ENCODE data around the gene AMIGO2.
"Not testable (repeated sequence)": the region's sequence is repeated elsewhere in the genome, so short reads cannot be mapped to it uniquely, and the experiment has no call there.

Gene AMIGO2

DNA sequence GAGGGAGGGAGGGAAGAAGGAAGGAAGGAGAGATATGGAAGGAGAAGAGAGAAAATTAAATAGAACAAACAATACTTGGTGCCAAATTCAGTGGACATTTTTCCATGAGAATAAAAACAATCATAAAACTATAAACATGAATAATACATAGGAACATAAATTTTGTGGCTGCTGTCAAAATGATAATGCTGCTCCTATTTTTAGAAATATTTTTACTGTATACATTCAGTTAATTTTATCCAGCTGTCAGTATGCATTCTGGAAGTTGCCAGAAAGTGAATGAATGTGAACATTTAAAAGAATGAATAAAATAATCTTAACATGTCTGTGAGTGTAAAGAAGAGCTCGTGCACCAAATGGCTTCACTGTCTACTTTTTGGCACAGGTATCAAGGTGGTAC is 14.2 kb downstream of the AMIGO2 start:
- Mint-ChIP-seq H3K36me3 (ENCODE audit: low read depth) (no peaks in the 10 kb centered on the region), H3K9me3 (peaks cover 6% of the 10 kb centered on the region), H3K27ac (peak overlapping the region; percentile 66 to 75 (median 70)), H3K4me1 (peaks cover 27% of the 10 kb centered on the region), H3K27me3 (ENCODE audit: low read depth) (no peaks in the 10 kb centered on the region), H3K4me3 (no peak overlapping the region)
- TF ChIP-seq CTCF (IDR thresholded peaks at IDR 0.05; ENCODE audit: unreplicated experiment in 3 of 3): no peak

DNA sequence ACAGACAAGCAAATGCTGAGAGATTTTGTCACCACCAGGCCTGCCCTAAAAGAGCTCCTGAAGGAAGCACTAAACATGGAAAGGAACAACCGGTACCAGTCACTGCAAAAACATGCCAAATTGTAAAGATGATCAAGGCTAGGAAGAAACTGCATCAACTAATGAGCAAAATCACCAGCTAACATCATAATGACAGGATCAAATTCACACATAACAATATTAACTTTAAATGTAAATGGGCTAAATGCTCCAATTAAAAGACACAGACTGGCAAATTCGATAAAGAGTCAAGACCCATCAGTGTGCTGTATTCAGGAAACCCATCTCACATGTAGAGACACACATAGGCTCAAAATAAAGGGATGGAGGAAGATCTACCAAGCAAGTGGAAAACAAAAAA is 21.1 kb downstream of the AMIGO2 start:
- not testable (repeated sequence) for H3K36me3 Mint-ChIP-seq (ENCODE audit: low read depth); H3K27ac Mint-ChIP-seq; H3K4me1 Mint-ChIP-seq; H3K4me3 Mint-ChIP-seq; H3K27me3 Mint-ChIP-seq (ENCODE audit: low read depth)
- peaks cover 33% of the 10 kb centered on the region for H3K9me3 Mint-ChIP-seq

GRCh38 chr12:47056944-47057343 is 22.8 kb downstream of the AMIGO2 start:
- not testable (repeated sequence) for H3K36me3 Mint-ChIP-seq (ENCODE audit: low read depth); H3K4me3 Mint-ChIP-seq; H3K27me3 Mint-ChIP-seq (ENCODE audit: low read depth); H3K4me1 Mint-ChIP-seq; H3K27ac Mint-ChIP-seq
- peaks cover 40% of the 10 kb centered on the region for H3K9me3 Mint-ChIP-seq

GRCh38 chr12:47055856-47056255 is 23.9 kb downstream of the AMIGO2 start:
- not testable (repeated sequence) for H3K36me3 Mint-ChIP-seq (ENCODE audit: low read depth); H3K4me3 Mint-ChIP-seq; H3K27ac Mint-ChIP-seq; H3K4me1 Mint-ChIP-seq; H3K27me3 Mint-ChIP-seq (ENCODE audit: low read depth)
- peaks cover 48% of the 10 kb centered on the region for H3K9me3 Mint-ChIP-seq

- no peaks in the 10 kb centered on the region for H3K4me1 Mint-ChIP-seq
- H3K4me3 Mint-ChIP-seq: no peak overlapping the region
- no peaks in the 10 kb centered on the region for H3K27me3 Mint-ChIP-seq (ENCODE audit: low read depth)
- H3K36me3 Mint-ChIP-seq (ENCODE audit: low read depth): peaks cover 10% of the 10 kb centered on the region
- H3K27ac Mint-ChIP-seq: no peak overlapping the region
- peaks cover 44% of the 10 kb centered on the region for H3K9me3 Mint-ChIP-seq
- no peak for TF ChIP-seq CTCF (IDR thresholded peaks at IDR 0.05; ENCODE audit: unreplicated experiment in 3 of 3)
Observed at GRCh38 chr12:47054659-47055058, 25.1 kb downstream of the AMIGO2 start.

DNA sequence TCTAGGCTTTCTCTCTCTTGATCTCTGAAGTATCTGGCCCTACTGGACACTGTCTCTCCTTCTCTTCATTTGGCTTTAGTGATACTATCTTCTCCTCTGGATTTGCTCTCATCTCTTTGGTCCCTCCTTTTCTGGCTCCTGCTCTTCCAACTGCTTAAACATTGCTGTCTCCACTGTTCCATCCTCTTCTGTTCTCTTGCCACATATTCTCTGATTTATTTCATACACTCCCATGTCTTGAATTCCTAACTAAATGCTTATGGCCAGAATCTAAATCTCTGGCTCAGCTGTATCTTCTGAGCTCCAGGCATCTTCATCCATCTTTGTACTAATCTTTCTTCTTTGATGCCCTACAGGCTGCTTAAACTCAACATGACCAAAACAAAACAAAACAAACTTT is 25.8 kb downstream of the AMIGO2 start:
- no peak overlapping the region for H3K27ac Mint-ChIP-seq
- H3K9me3 Mint-ChIP-seq: peaks cover 39% of the 10 kb centered on the region
- TF ChIP-seq CTCF (IDR thresholded peaks at IDR 0.05; ENCODE audit: unreplicated experiment in 3 of 3): no peak
- H3K27me3 Mint-ChIP-seq (ENCODE audit: low read depth): no peaks in the 10 kb centered on the region
- H3K4me1 Mint-ChIP-seq: no peaks in the 10 kb centered on the region
- peaks cover 5% of the 10 kb centered on the region for H3K36me3 Mint-ChIP-seq (ENCODE audit: low read depth)
- H3K4me3 Mint-ChIP-seq: no peak overlapping the region

GRCh38 chr12:47052274-47052673 is 27.5 kb downstream of the AMIGO2 start:
- no peaks in the 10 kb centered on the region for H3K27me3 Mint-ChIP-seq (ENCODE audit: low read depth)
- H3K36me3 Mint-ChIP-seq (ENCODE audit: low read depth): peaks cover 5% of the 10 kb centered on the region
- H3K9me3 Mint-ChIP-seq: peaks cover 37% of the 10 kb centered on the region
- TF ChIP-seq CTCF (IDR thresholded peaks at IDR 0.05; ENCODE audit: unreplicated experiment in 3 of 3): no peak
- no peaks in the 10 kb centered on the region for H3K4me1 Mint-ChIP-seq
- H3K4me3 Mint-ChIP-seq: no peak overlapping the region
- no peak overlapping the region for H3K27ac Mint-ChIP-seq

DNA sequence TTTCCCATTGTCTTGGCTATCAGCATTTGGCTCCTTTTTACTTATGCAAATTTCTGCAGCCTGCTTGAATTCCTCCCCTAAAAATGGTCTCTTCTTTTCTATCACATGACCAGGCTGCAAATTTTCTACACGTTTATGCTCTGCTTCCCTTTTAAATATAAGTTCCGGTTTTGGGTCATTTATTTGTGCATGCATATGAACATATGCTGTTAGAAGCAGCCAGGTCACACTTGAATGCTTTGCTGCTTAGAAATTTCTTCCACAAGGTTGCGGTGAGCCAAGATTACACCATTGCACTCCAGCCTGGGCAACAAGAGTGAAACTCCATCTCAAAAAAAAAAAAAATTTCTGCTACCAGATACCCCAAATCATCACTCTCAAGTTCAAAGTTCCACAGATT is 28.5 kb downstream of the AMIGO2 start:
- not testable (repeated sequence) for H3K36me3 Mint-ChIP-seq (ENCODE audit: low read depth); H3K4me1 Mint-ChIP-seq; H3K27me3 Mint-ChIP-seq (ENCODE audit: low read depth); H3K4me3 Mint-ChIP-seq; H3K27ac Mint-ChIP-seq
- peaks cover 34% of the 10 kb centered on the region for H3K9me3 Mint-ChIP-seq

Data from nephron (organoid).